GM19238 (cell line): Measurements from ENCODE around the gene SLC14A1.

Experiments
- DNase-seq: peaks from one replicate; pipeline ENCODE4 v3.0.0; 2011; ENCODE audit warnings: low spot score; ENCODE audit not compliant: insufficient read length

The SLC14A1 gene

DNA sequence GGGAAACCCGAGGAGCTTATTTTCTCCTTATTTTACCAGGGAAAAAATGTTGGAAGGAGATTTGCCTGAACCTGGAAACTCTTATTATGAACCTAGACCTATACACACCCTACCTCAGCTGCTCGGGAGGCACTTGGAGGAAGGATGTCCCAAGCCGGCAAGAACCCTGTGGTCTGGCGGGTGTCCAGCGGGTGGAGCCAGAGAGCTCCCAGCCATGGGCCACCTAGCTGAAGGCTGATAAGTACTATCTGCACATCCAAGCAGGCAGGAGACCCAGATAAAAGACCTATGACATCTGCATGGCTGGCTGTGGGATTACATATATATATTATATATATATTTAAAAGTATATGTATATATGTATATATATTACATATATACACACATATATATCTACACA, 1.1 kb upstream of the SLC14A1 start:
- peak; percentile 74 for DNase-seq

- no peak for DNase-seq
Measured at GRCh38 chr18:45724601-45725000, 620 bp downstream of the SLC14A1 start.

DNA sequence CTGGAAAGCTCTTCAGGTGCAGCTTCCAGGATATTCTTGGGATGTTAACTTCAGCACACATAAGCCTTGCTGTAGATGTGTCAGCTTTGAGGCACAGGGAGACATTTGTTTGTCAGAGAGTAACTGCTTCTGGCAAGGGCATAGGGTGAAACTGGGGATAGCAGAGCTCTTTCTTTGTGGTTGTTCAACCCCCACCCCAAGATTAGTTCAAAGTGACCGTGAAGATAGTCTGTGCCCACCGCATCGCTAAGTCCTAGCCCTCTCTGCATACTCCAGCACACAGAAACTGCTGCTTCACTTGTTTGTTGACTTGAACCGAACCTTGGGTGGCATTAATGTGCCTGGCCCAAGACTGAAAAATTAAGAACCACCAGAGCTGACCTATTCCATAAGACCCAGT, 1.4 kb downstream of the SLC14A1 start:
- DNase-seq = no peak

DNA sequence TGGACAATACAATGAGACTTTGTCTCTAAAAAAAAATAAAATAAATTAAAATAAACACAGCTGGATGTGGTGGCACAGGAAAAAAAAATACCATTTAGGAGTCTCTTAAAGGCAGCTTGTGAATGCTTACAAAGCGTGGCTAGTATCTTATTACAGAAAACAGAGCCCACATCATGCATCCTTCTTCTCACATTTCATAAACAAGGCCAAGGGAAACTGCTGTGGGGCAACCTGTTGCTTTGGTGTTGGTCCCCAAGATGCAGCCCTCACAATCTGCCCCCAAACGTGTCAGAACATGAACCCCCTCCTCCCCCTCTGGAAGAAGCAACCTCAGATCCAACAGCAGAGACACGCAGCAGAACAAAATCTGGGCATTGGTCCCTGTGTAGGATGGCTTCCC, 2.6 kb downstream of the SLC14A1 start:
- no peak for DNase-seq

DNA sequence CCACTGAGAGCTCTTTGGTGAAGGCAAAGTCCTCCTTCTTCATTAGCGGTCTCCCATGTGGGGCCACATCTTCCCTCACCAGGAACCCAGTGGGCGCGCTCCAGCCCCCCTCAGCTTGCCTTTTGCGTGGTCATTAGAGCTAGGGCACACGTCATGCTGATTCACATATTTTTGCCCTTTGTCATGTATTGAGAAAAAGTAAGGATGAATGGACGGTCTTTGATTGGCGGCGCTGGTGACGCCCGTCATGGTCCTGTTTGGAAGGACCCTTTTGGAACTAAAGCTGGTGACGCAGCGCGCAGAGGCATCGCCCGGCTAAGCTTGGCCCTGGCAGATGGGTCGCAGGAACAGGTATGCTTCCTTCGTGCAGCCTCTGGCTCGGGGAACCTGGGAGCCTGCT, 3.1 kb downstream of the SLC14A1 start:
- no peak for DNase-seq

GRCh38 chr18:45728336-45729010, 4.5 kb downstream of the SLC14A1 start:
- DNase-seq = no peak

DNA sequence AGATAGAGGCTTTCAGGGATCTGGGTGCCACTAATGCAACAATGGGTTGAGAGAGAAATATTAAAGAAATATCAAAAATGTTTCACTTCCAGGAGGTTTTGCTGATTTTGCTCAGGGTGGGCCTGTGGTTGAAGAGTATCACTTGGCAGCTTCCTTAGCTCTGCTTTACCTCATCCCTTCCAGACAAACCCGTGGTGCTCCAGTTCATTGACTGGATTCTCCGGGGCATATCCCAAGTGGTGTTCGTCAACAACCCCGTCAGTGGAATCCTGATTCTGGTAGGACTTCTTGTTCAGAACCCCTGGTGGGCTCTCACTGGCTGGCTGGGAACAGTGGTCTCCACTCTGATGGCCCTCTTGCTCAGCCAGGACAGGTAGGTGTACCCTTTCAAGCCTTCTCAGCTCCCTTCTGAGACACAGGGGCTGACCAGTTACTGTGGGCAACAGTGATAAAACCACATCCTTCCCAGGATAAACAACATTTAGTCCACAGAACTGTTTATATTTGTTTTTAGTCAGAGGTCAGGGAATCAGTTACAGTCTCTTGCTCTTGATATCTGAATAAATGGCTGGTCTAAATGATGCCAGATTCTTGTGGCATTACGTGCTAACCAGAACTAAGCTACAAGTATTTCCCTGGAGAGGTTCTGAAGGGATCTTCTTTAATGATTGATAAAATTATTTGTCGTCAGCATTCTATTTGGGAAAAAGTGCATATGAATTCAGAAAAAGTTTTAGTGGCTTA, 7.0 kb downstream of the SLC14A1 start:
- DNase-seq = no peak

DNA sequence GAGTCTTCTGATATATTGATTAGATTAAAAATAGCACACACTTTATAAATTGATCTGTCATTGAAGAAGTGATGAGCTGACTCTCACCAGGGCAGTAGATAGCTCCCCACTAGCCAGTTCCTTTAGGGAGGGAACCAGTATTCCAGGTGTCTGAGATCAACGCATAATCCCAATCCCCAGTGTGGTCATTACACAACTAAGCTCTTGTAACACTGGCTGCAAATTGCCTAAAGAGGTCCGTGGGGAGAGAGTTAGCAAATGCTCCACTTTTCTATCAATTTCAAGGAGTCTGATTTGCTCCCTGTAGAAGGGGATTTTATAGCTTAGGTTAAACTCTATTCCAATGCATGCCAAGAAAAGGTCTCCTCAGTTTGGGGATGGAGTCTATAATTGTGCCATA, 7.7 kb downstream of the SLC14A1 start:
- DNase-seq = no peak

DNA sequence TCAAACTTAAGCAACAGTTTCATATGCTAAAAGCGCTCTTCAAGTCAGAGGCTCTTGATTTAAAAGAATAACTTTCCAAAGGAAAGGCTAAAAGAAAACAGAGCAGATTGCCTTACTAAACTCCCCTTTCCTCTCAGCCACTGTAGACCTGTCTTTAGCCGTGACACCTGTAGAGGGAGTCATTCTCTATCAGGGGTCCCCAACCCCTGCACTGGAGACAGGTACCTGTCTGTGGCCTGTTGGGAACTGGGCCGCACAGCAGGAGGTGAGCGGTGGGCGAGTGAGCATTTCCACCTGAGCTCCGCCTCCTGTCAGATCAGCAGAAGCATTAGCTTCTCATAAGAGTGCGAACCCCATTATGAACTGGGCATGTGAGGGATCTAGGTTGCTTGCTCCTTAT, 9.6 kb downstream of the SLC14A1 start:
- DNase-seq = no peak

DNA sequence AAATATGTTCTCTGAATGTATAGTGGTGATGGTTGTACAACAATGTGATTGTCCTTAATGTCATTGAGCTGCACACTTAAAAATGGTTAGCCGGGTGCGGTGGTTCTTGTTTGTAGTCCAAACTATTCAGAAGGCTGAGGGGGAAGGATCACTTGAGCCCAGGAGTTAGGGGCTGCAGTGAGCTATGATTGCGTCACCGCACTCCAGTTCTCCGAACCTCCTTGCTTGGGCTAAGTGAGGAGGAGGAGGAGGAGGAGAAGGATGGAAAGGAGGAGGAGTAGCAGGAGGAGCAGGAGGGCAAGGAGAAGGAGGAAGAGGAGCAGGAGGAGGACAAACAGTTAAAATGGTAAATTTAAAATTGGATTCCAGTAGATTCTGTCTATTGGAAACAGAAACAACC, 10.5 kb downstream of the SLC14A1 start:
- DNase-seq = no peak

DNA sequence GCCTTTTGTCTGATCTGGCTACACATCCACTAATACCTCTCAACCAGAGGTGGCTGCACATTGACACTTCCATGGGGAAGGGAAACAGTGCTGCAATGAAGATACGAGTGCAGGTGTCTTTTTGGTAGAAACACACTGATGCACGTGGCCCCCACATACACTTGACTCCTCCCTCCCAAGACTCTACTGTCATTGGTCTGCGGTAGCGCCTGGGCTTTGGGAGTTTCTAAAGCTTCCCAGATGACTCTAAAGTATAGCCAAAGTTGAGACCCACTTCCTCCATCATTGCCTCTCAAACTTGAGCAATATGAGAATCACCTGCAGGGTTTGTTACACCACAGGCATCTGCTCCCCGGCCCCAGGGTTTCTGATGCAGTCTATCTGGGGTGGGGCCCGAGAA, 11.0 kb downstream of the SLC14A1 start:
- DNase-seq = no peak

DNA sequence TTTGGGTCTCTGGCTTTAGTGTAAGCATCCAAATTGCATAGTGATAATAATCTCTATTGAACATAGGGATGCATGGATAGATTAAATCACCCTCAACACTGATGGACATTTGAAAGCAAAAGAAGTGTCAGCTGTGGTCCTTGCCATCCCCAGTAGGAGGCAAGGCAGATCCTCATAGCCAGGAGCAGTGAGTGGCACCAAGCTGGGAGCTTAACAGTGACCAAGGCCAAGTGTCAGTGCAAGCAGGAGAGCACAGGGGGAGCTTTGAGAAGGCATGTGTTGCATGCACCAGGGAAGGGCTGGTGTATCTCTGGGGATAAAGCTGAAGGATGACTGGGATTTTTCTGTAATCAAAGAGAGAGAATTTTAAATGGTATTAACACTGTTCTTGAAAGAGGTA, 14.7 kb downstream of the SLC14A1 start:
- no peak for DNase-seq

DNA sequence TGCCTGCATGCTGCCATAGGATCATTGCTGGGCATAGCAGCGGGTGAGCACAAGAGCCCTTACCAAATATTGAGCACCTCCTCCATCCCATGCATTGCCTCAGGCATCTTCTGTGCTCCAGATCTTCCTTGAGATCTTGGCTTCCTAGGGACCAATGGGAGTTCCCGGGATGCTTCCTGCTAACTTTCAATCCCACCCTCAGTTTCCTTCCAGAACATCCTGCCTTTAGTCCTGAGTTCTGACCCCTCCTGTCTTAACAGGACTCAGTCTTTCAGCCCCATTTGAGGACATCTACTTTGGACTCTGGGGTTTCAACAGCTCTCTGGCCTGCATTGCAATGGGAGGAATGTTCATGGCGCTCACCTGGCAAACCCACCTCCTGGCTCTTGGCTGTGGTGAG, 15.3 kb downstream of the SLC14A1 start:
- no peak for DNase-seq

DNA sequence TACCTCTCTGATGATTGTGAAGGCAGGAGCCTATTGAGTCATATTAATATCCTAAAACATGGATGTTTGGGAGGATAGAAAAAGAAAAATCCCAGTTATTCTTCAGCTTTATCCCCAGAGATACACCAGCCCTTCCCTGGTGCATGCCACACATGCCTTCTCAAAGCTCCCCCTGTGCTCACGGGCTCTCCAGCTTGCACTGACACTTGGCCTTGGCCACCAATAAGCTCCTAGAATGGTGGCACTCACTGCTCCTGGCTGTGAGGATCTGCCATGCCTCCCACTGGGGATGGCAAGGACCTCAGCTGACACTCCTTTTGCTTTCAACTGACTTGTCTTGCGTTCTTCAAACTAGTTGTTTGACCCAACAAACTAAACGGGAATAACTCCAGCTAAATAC, 15.9 kb downstream of the SLC14A1 start:
- no peak for DNase-seq

DNA sequence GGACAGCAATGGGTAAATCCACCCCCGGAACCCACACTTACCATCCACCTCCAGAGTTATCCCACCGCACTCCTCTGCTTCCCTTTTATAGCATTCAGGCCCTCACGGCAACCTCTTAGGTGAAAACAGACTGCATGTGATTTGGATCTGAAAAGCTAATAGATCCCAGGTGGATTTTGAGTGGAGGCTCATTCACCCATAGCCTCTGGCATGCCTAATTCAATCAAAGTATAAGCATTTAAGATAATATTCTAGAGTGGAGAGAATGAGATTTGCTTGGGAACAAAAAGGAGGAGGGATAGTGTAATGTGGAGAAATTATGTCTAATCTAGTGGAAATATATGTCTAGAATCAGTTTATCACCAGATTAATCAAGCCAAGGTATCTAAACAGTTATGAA, 17.1 kb downstream of the SLC14A1 start:
- no peak for DNase-seq

GRCh38 chr18:45745817-45746461, 22.0 kb downstream of the SLC14A1 start:
- no peak for DNase-seq

- DNase-seq = no peak
Measured at GRCh38 chr18:45748501-45748900, 24.5 kb downstream of the SLC14A1 start.

GRCh38 chr18:45749918-45750689, 26.1 kb downstream of the SLC14A1 start:
- no peak for DNase-seq

GRCh38 chr18:45751766-45752165, 27.8 kb downstream of the SLC14A1 start:
- DNase-seq = no peak

- no peak for DNase-seq
Measured at GRCh38 chr18:45752681-45753080, 28.7 kb downstream of the SLC14A1 start.

DNA sequence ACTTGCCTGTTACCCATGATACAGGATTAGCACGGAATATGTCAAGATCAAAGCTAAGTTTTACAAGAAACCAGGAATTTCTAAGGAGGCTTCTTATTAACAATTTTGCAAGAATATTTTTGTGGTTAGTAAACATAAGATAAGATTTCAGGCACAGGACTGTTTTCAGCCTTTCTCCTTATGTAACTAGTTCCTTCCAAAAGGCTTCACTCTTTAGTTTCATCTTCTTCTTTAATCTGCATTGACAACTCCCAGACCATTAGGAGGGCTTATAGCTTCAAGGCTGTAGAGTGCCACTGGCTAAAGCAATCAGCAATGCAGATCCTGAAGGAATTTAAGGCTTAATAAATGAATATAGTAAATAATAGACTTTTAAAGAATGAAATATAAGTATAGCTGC, 29.3 kb downstream of the SLC14A1 start:
- DNase-seq = no peak

DNA sequence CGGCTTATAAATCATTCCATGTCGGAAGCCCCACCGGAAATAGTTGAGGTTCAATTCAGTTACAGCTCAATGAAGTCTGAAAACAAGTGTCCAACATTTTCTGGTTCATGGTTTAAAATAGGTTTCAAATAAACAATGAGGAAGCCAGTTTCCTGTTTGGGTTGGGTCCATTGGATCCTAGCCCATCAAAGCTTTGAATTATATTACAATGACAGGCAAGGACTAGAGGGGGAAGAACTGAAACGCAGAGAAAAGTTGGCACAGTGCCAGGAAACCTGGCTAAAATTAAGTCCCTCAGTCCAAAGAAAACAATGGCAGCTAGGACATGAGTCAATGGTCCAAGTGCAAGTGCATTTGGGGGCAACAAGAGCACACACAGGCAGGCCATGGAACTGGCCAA, 32.0 kb downstream of the SLC14A1 start:
- no peak for DNase-seq
